Left lung (tissue), 10 donors: ENCODE data around the gene GALNT13. TPM values are rescaled to one million over a fixed set of nuclear protein-coding genes. Genes with fewer than 3 reads are reported as not detected.

Experiments used
- ATAC-seq: fragments of 200-7000 bp; cut with Tn5 transposase; one replicate; pipeline ENCODE4 v1.9.1; 2020; ENCODE audit warnings: moderate library complexity
- DNase-seq, 4 donors: peaks; one replicate each; pipeline ENCODE4 v3.0.0-alpha.2; 2013 to 2020
- H3K27ac ChIP-seq, 2 donors: fragments of 200-600 bp; sonication (generic) in 1 of 2; one replicate each; pipeline versions ENCODE4 v1.5.0 to v1.8.0; 2020 to 2021
- H3K27me3 ChIP-seq, 2 donors: fragments of 200-600 bp; sonication (generic) in 1 of 2; one replicate each; pipeline versions ENCODE4 v1.5.0 to v1.8.0; 2020 to 2021
- H3K36me3 ChIP-seq, 2 donors: fragments of 200-600 bp; sonication (generic) in 1 of 2; one replicate each; pipeline versions ENCODE4 v1.5.0 to v1.8.0; 2020 to 2021
- H3K4me1 ChIP-seq, 2 donors: fragments of 200-600 bp; one replicate each; pipeline ENCODE4 v1.8.0; 2021
- H3K4me3 ChIP-seq, 2 donors: fragments of 200-600 bp; sonication (generic) in 1 of 2; one replicate each; pipeline versions ENCODE4 v1.5.0 to v1.8.0; 2020 to 2021; ENCODE audit warnings: mild to moderate bottlenecking in 1 of 2
- H3K9me3 ChIP-seq, 2 donors: fragments of 200-600 bp; sonication (generic) in 1 of 2; one replicate each; pipeline versions ENCODE4 v1.5.0 to v1.8.0; 2020 to 2021
- CTCF ChIP-seq, 2 donors: fragments of 200-600 bp; sonication (generic) in 1 of 2; IDR thresholded peaks; one replicate each; pipeline versions ENCODE4 v1.5.0 to v1.8.0; 2021; ENCODE audit warnings: antibody characterized with exemption in 2 of 2
- intact Hi-C, 2 donors: fragments of 100-400 bp; cut with DNase I; formaldehyde crosslinking; loops; one replicate each; pipeline versions ENCODE4 v1.11.2 to v1.14.2; 2022
- polyA plus RNA-seq, 6 donors: library from polyadenylated mRNA; unstranded; fragments of 120-200 nt; gene quantifications; one replicate each; pipeline ENCODE4 v1.2.1, GENCODE V29; 2013; ENCODE audit not compliant: insufficient read length in 6 of 6
- total RNA-seq, 2 donors: library from RNA; stranded (reverse); fragmentation: NEBNext Ultra II Directional; extraction: Animal tissue kit (Norgen Biotek cat#: 25700); gene quantifications; one replicate each; pipeline ENCODE4 v1.2.1, GENCODE V29; 2021
- donor health status: DM: no; HTN: yes; CAD: no.
- donor health status: DM: no; HTN: no; CAD: no.

The GALNT13 gene
- total and polyA plus RNA-seq, 8 donors = 1.1 to 26.4 (median 5.9) TPM

GRCh38 chr2:153891051-153891450 is 19.3 kb downstream of the GALNT13 start:
- no peak overlapping the region for H3K27ac ChIP-seq
- no peaks in the 10 kb centered on the region for H3K36me3 ChIP-seq
- H3K4me3 ChIP-seq = no peak overlapping the region
- no peak for TF ChIP-seq CTCF (IDR thresholded peaks at IDR 0.05)
- intact Hi-C loops = no loop called here
- H3K9me3 ChIP-seq = no peaks in the 10 kb centered on the region
- ATAC-seq = no peak
- no peak for DNase-seq
- no peaks in the 10 kb centered on the region for H3K4me1 ChIP-seq
- H3K27me3 ChIP-seq = no peaks in the 10 kb centered on the region

- Histone ChIP-seq H3K27me3 (no peaks in the 10 kb centered on the region), H3K4me1 (no peaks in the 10 kb centered on the region), H3K4me3 (no peak overlapping the region), H3K36me3 (no peaks in the 10 kb centered on the region), H3K27ac (no peak overlapping the region), H3K9me3 (peaks cover 0 to 32% of the 10 kb centered on the region in 2 donors)
- DNase-seq = no peak
- TF ChIP-seq CTCF (IDR thresholded peaks at IDR 0.05) = no peak
- intact Hi-C loops = no loop called here
- ATAC-seq = no peak
Measured at GRCh38 chr2:153912798-153913396, 41.2 kb downstream of the GALNT13 start.

- DNase-seq = no peak
- intact Hi-C loops = no loop called here
Measured at GRCh38 chr2:153917570-153917969, 45.8 kb downstream of the GALNT13 start.

GRCh38 chr2:153935511-153935910 is 63.8 kb downstream of the GALNT13 start:
- DNase-seq = no peak
- Histone ChIP-seq H3K4me1 (no peaks in the 10 kb centered on the region), H3K36me3 (no peaks in the 10 kb centered on the region), H3K9me3 (no peaks in the 10 kb centered on the region), H3K4me3 (no peak overlapping the region), H3K27ac (no peak overlapping the region), H3K27me3 (no peaks in the 10 kb centered on the region)
- no peak for TF ChIP-seq CTCF (IDR thresholded peaks at IDR 0.05)
- no peak for ATAC-seq
- intact Hi-C loops = no loop called here

More at GRCh38 chr2:153917570-153917969, 45.8 kb downstream of the GALNT13 start:
- Histone ChIP-seq H3K27me3 (no peaks in the 10 kb centered on the region), H3K9me3 (peaks cover 0 to 2% of the 10 kb centered on the region in 2 donors), H3K27ac (no peak overlapping the region), H3K4me1 (no peaks in the 10 kb centered on the region), H3K36me3 (no peaks in the 10 kb centered on the region), H3K4me3 (no peak overlapping the region)
- ATAC-seq = no peak
- no peak for TF ChIP-seq CTCF (IDR thresholded peaks at IDR 0.05)

- Histone ChIP-seq H3K27ac (no peak overlapping the region), H3K36me3 (no peaks in the 10 kb centered on the region), H3K27me3 (no peaks in the 10 kb centered on the region), H3K4me3 (no peak overlapping the region), H3K9me3 (no peaks in the 10 kb centered on the region), H3K4me1 (no peaks in the 10 kb centered on the region)
- no peak for TF ChIP-seq CTCF (IDR thresholded peaks at IDR 0.05)
- ATAC-seq (no peak), DNase-seq (no peak)
- intact Hi-C loops = no loop called here
Measured at GRCh38 chr2:153939124-153939796, 67.5 kb downstream of the GALNT13 start.
